ENCODE data around the gene MACROD1. TPM values are rescaled to one million over a fixed set of nuclear protein-coding genes. Genes with fewer than 3 reads are reported as not detected.

Gene MACROD1
- polyA plus RNA-seq, 2 donors = 25.6 to 75.6 TPM

DNA sequence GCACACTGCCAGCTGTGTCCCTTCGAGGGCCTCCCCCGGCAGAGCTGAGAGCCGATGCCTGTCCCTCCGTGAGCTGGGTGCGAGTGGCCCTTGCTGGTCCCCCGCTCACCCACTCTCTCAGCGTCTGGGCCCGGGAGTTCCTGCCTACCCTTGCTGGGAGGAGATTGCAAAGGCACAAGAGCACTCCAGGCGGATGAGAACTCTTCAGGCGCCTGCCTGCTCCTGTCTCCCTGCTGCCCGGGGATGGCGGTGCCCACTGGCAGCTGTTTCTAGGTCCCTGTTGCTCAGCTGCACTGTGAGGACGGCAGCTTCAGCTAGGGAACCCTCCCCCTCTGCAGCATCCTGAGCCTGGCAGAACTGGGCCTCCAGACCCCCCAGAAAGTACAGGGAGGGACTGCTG lies 69.1 kb downstream of the MACROD1 start:
- H3K36me3 ChIP-seq (ENCODE audit: control insufficient read depth in 2 of 2, insufficient read depth in 2 of 2, low read length in 1 of 2) = peaks cover 0 to 2% of the 10 kb centered on the region in 2 donors
- H3K27me3 ChIP-seq (ENCODE audit: control insufficient read depth in 1 of 2, insufficient read depth in 2 of 2, low read length in 2 of 2) = no peaks in the 10 kb centered on the region
- H3K27ac ChIP-seq (ENCODE audit: low read depth in 2 of 2, low read length in 1 of 2) = no peak overlapping the region
- no peak overlapping the region for H3K4me3 ChIP-seq (ENCODE audit: low read depth in 1 of 2, low read length in 2 of 2)
- H3K4me1 ChIP-seq (ENCODE audit: control insufficient read depth in 2 of 2, insufficient read depth in 2 of 2, low read length in 1 of 2) = peaks cover 2 to 8% of the 10 kb centered on the region in 2 donors
- H3K9me3 ChIP-seq (ENCODE audit: control insufficient read depth in 2 of 2, insufficient read depth in 1 of 2, low read depth in 1 of 2, low read length in 1 of 2) = no peaks in the 10 kb centered on the region
- 77 to 83% methylated on average over 12 to 13 of the region's 13 CpGs for WGBS, 2 donors

DNA sequence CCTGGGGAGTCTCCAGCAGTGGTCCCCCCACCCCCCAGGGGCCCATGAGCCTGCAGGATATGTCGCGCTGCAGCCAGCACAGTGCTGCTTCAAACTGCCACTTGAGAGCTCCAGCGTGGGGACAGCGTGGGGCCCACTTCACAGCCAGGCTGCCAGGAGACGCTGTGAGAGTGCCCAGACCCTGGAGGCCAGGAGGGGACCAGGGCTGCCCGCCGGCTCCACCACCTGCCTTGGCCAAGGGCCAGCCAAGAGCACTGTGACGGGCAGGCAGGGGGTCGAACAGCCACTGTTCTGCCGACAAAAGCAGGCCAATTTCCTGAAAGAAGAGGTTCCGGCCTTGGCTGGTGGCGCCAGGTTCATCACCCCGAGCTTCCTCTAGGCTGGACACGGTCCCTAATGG lies 70.0 kb downstream of the MACROD1 start:
- Histone ChIP-seq H3K27me3 (ENCODE audit: control insufficient read depth in 1 of 2, insufficient read depth in 2 of 2, low read length in 2 of 2) (no peaks in the 10 kb centered on the region), H3K4me3 (ENCODE audit: low read depth in 1 of 2, low read length in 2 of 2) (no peak overlapping the region), H3K27ac (ENCODE audit: low read depth in 2 of 2, low read length in 1 of 2) (no peak overlapping the region), H3K9me3 (ENCODE audit: control insufficient read depth in 2 of 2, insufficient read depth in 1 of 2, low read depth in 1 of 2, low read length in 1 of 2) (no peaks in the 10 kb centered on the region), H3K4me1 (ENCODE audit: control insufficient read depth in 2 of 2, insufficient read depth in 2 of 2, low read length in 1 of 2) (peaks cover 2 to 8% of the 10 kb centered on the region in 2 donors), H3K36me3 (ENCODE audit: control insufficient read depth in 2 of 2, insufficient read depth in 2 of 2, low read length in 1 of 2) (peaks cover 0 to 2% of the 10 kb centered on the region in 2 donors)
- WGBS, 2 donors = 68 to 76% methylated on average over 14 of the region's 14 CpGs

DNA sequence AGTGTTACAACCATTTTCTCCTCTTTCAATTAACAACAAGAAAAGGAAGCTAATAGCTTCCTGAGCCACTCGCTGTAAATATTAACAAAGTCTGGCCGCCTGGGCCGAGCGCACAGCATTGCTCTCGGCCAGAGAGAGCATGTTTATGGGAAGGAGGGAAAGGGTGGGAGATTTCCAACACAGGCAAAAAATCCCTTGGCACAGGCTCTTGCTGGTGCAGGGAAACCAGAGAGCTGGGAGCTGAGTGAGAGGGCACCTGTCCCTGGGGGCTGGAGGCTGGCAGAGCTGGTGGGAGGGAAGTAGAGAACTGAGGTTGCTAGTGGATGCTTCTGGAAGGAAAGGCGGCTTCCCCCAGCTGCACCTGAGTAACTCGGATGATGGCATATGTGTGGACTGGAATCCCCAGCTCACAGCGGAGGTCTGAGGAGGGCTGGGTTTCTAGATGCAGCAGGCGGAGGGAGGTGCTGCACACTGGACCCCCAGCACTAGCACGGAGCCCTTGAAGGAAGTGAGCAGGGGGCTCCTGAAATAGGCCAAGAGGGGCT lies 70.6 kb downstream of the MACROD1 start:
- Histone ChIP-seq H3K4me1 (ENCODE audit: control insufficient read depth in 2 of 2, insufficient read depth in 2 of 2, low read length in 1 of 2) (peaks cover 2 to 8% of the 10 kb centered on the region in 2 donors), H3K27ac (ENCODE audit: low read depth in 2 of 2, low read length in 1 of 2) (no peak overlapping the region), H3K27me3 (ENCODE audit: control insufficient read depth in 1 of 2, insufficient read depth in 2 of 2, low read length in 2 of 2) (no peaks in the 10 kb centered on the region), H3K9me3 (ENCODE audit: control insufficient read depth in 2 of 2, insufficient read depth in 1 of 2, low read depth in 1 of 2, low read length in 1 of 2) (no peaks in the 10 kb centered on the region), H3K36me3 (ENCODE audit: control insufficient read depth in 2 of 2, insufficient read depth in 2 of 2, low read length in 1 of 2) (peaks cover 0 to 2% of the 10 kb centered on the region in 2 donors), H3K4me3 (ENCODE audit: low read depth in 1 of 2, low read length in 2 of 2) (no peak overlapping the region)
- WGBS, 2 donors = 74% methylated on average over 10 of the region's 10 CpGs

DNA sequence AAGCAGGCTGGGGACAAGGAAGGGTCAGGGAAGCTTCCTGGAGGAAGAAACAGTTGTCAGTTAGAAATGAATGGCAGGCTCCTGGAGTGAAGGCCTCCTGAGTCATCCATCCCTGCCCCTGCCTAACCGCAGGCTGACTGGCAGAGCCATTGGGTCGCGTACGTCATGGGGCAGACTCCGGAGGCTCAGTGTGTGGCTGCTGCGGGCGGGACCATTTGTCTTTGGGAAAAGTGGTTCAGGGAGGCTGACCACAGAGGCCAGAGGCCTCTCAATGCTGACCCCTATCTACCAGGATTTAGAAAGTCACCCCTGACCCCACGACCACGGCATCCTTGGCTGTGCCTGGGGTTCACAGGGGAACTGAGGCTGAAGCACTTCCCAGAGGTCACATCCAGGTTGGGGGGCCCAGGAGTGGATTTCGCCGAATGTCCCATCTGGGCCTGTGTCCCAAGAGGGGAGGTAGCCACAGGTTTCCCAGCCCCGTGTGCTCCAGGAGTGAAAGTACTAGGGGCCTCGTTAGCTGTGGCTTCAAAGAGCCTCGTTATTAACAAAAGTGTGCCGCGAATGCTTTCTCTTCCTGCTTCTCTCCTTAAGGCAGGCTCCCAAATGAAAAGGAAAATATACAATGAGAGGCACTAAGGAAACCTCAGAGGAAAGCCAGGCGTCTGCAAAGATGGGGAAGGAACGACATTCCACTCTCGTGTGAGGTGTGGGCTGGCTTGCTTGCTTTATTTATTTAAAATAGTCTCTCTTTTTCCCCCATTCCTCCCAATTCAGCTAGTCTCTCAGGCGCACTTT lies 71.3 kb downstream of the MACROD1 start:
- no peak overlapping the region for H3K27ac ChIP-seq (ENCODE audit: low read depth in 2 of 2, low read length in 1 of 2)
- no peaks in the 10 kb centered on the region for H3K27me3 ChIP-seq (ENCODE audit: control insufficient read depth in 1 of 2, insufficient read depth in 2 of 2, low read length in 2 of 2)
- peaks cover 2 to 8% of the 10 kb centered on the region in 2 donors for H3K4me1 ChIP-seq (ENCODE audit: control insufficient read depth in 2 of 2, insufficient read depth in 2 of 2, low read length in 1 of 2)
- 64 to 73% methylated on average over 20 of the region's 20 CpGs for WGBS, 2 donors
- no peak overlapping the region for H3K4me3 ChIP-seq (ENCODE audit: low read depth in 1 of 2, low read length in 2 of 2)
- H3K36me3 ChIP-seq (ENCODE audit: control insufficient read depth in 2 of 2, insufficient read depth in 2 of 2, low read length in 1 of 2) = peaks cover 0 to 2% of the 10 kb centered on the region in 2 donors
- no peaks in the 10 kb centered on the region for H3K9me3 ChIP-seq (ENCODE audit: control insufficient read depth in 2 of 2, insufficient read depth in 1 of 2, low read depth in 1 of 2, low read length in 1 of 2)

DNA sequence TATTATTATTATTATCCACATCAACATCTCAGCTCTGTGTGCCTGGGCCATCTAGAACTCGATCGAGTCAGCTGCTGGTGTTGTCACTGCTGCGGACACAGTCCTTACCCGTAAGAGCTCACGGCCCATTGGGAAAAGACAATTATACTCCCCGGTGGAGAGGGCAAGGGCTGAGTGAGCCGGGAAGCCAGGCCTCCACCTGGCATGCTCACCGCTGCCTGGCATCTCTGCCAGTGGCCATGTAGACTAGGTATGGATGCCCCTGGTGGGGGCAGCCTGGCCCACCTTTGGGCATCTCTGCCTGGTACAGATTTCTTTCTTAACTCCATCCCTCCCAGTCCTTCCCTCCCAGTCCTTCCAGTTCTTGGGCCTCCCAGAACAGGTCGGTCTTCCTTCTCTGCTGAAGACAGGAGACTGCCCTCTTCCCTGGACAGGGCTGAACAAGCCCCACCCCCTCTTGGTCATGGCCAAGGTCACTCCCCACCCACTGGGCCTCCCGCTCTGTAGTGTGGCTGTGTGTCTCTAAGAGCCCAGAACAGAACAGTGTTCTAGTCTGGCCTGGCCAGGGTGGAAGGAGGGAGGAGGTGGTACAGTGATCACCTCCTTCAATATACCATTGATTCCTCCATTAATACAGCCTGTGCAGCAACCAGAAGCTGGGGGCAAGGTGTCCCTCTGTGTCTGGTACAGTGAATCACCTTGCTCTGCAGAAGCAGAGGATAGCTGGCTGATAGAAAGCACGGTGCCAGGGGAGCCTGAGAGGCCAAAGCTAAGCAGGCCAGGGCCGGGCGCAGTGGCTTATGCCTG lies 72.5 kb downstream of the MACROD1 start:
- Histone ChIP-seq H3K36me3 (ENCODE audit: control insufficient read depth in 2 of 2, insufficient read depth in 2 of 2, low read length in 1 of 2) (peaks cover 0 to 2% of the 10 kb centered on the region in 2 donors), H3K4me1 (ENCODE audit: control insufficient read depth in 2 of 2, insufficient read depth in 2 of 2, low read length in 1 of 2) (peaks cover 2 to 17% of the 10 kb centered on the region in 2 donors), H3K4me3 (ENCODE audit: low read depth in 1 of 2, low read length in 2 of 2) (no peak overlapping the region), H3K9me3 (ENCODE audit: control insufficient read depth in 2 of 2, insufficient read depth in 1 of 2, low read depth in 1 of 2, low read length in 1 of 2) (no peaks in the 10 kb centered on the region), H3K27me3 (ENCODE audit: control insufficient read depth in 1 of 2, insufficient read depth in 2 of 2, low read length in 2 of 2) (no peaks in the 10 kb centered on the region), H3K27ac (ENCODE audit: low read depth in 2 of 2, low read length in 1 of 2) (no peak overlapping the region)
- 77 to 85% methylated on average over 13 of the region's 13 CpGs for WGBS, 2 donors

DNA sequence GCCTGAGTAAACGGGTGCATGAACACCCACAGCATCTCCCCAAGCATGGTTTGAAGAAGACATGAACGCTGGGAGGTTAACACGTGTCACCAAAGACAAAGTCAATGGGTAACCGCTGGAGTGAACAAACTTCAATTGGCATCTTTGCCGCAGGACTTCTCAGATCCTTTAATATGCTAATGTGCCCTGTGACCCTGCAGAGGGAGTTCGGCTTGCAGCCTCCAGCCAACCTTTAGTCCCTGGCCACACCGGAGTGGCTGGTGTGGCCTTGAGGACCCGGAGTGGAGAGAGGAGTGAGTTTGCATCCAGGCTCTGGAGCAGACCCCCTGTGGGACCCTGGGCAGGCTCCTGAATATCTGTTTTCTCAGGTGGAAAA lies 73.2 kb downstream of the MACROD1 start:
- Histone ChIP-seq H3K27me3 (ENCODE audit: control insufficient read depth in 1 of 2, insufficient read depth in 2 of 2, low read length in 2 of 2) (no peaks in the 10 kb centered on the region), H3K27ac (ENCODE audit: low read depth in 2 of 2, low read length in 1 of 2) (no peak overlapping the region), H3K4me1 (ENCODE audit: control insufficient read depth in 2 of 2, insufficient read depth in 2 of 2, low read length in 1 of 2) (peaks cover 2 to 18% of the 10 kb centered on the region in 2 donors), H3K4me3 (ENCODE audit: low read depth in 1 of 2, low read length in 2 of 2) (no peak overlapping the region), H3K36me3 (ENCODE audit: control insufficient read depth in 2 of 2, insufficient read depth in 2 of 2, low read length in 1 of 2) (peaks cover 0 to 2% of the 10 kb centered on the region in 2 donors), H3K9me3 (ENCODE audit: control insufficient read depth in 2 of 2, insufficient read depth in 1 of 2, low read depth in 1 of 2, low read length in 1 of 2) (no peaks in the 10 kb centered on the region)
- 88 to 92% methylated on average over 8 of the region's 8 CpGs for WGBS, 2 donors

DNA sequence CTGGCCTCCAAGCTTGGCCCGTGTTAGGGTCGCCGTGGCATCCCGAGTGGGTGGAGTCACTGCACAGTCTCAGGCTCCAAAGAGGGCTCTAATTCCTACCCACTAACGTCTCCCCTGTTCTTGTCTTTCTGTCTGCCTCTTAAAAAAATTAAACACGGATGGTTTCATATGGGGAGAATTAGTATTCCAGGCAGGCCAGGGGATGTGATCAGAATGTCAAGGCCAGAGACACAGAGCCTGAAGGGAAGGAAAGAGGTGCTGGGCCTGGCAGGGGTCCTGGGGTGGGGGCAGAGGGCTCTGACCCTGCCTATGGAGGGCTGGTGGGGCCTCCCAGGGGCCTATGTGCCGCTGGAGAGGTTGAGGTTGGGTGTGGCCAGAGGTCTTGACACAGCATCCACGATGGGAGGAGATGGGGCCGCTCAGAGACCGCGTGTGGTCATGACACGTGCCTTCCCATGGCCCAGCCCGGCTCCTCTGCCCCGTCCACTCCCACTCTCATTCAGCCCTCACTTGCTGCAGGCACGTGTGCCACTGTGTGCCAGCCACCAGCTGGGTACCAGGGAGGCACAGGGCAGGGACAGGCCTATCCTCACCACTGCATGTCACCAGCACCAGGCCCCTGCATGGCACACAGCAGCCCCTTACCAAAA lies 73.7 kb downstream of the MACROD1 start:
- H3K4me1 ChIP-seq (ENCODE audit: control insufficient read depth in 2 of 2, insufficient read depth in 2 of 2, low read length in 1 of 2) = peaks cover 2 to 18% of the 10 kb centered on the region in 2 donors
- no peaks in the 10 kb centered on the region for H3K27me3 ChIP-seq (ENCODE audit: control insufficient read depth in 1 of 2, insufficient read depth in 2 of 2, low read length in 2 of 2)
- 80% methylated on average over 14 to 15 of the region's 15 CpGs for WGBS, 2 donors
- H3K27ac ChIP-seq (ENCODE audit: low read depth in 2 of 2, low read length in 1 of 2) = no peak overlapping the region
- H3K36me3 ChIP-seq (ENCODE audit: control insufficient read depth in 2 of 2, insufficient read depth in 2 of 2, low read length in 1 of 2) = peaks cover 0 to 2% of the 10 kb centered on the region in 2 donors
- H3K4me3 ChIP-seq (ENCODE audit: low read depth in 1 of 2, low read length in 2 of 2) = no peak overlapping the region
- no peaks in the 10 kb centered on the region for H3K9me3 ChIP-seq (ENCODE audit: control insufficient read depth in 2 of 2, insufficient read depth in 1 of 2, low read depth in 1 of 2, low read length in 1 of 2)

DNA sequence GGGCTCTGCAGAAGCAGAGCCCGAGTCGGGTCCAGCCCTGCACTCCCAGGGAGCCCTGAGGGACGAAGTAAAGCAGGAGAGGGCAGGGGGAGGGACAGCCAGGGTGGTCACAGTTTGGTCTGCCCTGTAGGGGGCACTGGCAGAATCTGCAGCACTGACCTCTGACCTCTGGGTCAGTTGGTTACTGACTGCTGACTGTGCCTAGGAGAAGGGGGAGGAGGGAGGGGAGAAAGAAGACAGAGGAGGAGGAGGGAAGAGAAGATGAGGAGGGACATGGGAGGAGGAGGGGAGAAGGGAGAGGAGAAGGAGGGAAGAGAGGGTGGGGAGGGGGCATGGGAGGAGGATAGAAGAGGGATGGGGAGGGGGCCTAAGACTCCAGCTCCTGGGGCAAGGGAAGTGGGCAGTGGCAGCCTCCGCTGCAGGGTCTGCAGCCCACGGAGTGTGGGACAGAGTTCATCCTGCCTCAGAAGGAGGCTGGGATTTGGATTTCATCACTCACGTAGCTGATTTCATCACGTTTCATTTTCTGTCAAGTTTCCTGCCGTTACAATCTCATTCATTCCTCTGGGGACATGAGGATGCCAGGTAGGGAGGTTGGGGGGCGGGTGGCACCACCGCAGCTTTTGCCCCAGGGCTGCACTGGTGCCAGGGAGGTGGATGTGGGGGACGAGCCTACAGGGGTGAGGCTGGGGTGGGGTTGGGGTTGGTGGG lies 75.0 kb downstream of the MACROD1 start:
- 69 to 73% methylated on average over 11 of the region's 11 CpGs for WGBS, 2 donors

More for the DNA sequence above, 75.0 kb downstream of the MACROD1 start:
- H3K4me3 ChIP-seq (ENCODE audit: low read depth in 1 of 2, low read length in 2 of 2) = no peak overlapping the region
- H3K27ac ChIP-seq (ENCODE audit: low read depth in 2 of 2, low read length in 1 of 2) = no peak overlapping the region
- H3K4me1 ChIP-seq (ENCODE audit: control insufficient read depth in 2 of 2, insufficient read depth in 2 of 2, low read length in 1 of 2) = peaks cover 2 to 23% of the 10 kb centered on the region in 2 donors
- no peaks in the 10 kb centered on the region for H3K9me3 ChIP-seq (ENCODE audit: control insufficient read depth in 2 of 2, insufficient read depth in 1 of 2, low read depth in 1 of 2, low read length in 1 of 2)
- H3K27me3 ChIP-seq (ENCODE audit: control insufficient read depth in 1 of 2, insufficient read depth in 2 of 2, low read length in 2 of 2) = no peaks in the 10 kb centered on the region
- no peaks in the 10 kb centered on the region for H3K36me3 ChIP-seq (ENCODE audit: control insufficient read depth in 2 of 2, insufficient read depth in 2 of 2, low read length in 1 of 2)
